DMS 273 (cell line): Measurements from ENCODE around the gene SYN1.
"Not testable (repeated sequence)": the region's sequence is repeated elsewhere in the genome, so short reads cannot be mapped to it uniquely, and the experiment has no call there.

Experiments used
- DNase-seq: peaks from one replicate; lab custom pipeline; 2025; ENCODE audit not compliant: unreplicated experiment; lab: John Stamatoyannopoulos, UW

SYN1 gene

DNA sequence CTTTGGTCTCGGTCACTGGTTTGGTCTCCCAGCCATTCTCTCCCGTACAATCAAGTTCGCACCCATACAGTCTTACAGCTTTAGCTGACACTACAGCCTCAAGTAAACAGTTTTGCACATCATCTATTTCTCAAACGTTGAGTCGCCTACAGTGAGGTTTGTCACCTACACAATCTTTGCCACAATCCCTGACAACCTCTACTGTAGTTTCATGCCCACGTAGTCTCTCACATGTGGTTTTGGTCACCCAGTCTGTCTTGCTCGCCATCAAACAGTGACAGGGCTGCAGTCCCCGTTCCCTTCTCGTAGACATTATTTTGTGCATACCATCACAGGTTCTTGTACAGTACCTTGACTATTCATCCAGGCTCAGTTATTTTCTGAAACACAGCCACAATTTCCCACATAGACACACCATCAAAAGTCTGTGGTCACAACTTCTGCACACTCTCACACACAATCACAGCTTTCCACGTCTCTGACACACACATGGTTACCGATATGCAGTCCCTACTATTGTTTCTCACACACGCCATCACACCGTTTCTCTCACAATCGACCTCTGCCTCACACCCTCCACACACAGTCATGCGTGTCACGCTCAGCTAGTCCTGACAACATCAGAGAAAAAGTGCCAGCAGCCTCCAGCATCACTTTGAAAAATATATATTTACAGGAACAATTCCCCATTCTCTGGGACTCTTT is 15.4 kb upstream of the SYN1 start:
- DNase-seq, result no peak

DNA sequence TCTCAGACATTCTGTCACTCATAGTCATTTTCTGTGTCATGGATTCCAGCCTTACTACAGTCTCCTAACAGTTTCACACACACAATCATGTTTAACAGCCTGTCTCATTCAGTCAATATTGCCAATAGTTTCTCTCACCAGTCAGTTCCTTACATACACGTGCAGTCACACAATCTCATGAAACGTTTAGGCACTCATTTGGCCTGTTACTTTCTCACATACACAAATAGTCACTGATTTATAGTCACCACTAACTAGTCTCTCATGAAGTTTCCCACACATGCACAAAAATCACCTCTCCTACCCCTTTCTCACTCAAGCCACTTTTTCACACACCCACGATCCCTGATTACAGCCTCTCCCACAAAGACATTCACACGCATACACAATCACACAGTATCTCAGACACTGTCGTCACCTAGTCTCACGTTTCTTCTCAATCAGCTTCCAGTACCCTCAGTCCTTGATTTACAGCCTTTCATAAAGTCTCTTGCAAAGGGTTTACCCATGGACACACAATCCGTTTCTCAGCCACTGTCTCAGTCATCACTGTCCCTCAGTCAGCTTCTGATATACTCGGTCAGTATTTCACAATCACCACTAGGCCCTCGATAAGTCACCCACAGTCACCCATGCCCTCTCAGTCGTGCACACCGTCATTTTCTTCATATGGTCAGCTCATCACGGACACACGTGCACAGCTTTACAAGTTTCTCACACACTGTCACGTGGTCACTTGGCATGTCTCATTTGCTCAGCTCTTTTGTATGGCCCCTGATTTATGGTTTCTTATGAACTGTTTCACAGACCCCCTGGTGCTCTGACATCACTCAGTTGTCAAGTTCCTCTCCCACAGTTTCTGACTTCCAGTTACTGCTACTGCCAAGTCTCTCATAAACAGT is 14.3 kb upstream of the SYN1 start:
- no peak for DNase-seq

DNA sequence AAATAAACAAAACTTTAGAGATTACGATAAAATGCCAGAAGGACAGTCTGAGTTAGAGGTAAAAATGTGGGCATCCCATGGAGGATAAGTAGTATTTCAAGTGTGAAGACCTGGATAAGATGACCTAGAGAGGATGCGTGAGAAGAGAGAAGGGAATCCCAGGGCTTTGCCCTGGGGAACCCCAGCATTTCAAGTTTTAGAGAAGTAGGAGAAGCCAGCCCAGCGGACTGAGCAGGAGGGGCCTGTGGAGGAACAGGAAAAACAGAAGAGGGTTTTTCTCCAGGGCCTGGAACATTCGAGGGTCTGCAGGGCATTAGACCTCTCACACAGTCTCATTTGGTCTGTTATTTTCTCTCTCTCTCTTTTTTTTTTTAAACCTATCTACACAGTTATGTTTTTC is 13.0 kb upstream of the SYN1 start:
- DNase-seq, result no peak

DNA sequence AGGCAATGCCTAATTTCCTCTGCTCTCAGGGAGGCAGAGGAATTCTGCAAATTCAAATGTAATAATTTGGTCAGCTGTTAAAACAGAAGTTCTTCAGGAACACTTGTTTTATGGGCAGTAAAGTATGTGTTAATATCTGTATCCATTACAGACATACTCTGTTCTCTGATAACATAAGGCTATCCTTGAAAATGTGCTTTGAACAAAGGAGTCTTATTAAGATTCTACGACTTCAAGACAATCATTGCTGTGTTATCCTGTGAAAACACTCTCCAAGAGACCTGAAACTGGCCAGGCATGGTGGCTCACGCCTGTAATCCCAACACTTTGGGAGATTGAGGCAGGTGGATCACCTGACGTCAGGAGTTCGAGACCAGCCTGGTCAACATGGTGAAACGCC is 12.0 kb upstream of the SYN1 start:
- no peak for DNase-seq

DNA sequence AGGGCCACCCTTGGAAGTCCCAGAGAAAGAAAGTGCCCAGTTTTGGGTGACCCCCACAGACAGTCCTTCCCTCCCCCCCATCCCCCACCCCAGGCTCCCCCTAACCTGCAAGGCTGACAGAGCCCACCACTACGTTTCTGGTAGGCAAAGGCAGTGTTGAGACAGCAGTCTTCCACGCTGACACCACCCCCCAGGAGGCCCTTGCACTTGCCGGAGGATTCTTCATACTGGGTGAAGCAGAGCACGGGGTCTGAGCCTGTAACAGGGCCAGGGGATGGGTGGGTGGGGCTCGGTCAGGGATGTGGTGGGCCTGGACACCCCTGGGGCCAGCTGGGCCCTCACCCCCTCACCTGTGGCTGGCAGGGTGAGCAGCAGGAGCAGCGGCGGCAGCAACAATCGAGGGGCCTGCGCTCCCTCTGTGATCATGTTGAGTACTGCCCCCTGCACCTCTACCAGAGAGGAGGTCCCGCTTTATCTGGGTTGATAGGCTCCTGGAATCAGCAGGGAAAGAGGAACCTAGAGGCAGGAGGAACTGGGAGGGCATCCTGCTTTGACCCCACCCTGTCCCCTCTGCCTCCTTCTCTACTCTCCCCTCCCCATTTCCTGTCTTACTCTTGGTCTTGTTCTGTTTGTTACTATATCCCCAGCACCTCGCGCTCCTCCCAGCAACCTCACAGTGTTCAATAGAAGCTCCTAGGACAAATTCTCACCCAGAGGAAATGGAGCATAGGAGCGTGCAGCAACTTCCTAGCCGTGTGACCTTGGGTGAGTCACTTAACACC is 10.0 kb upstream of the SYN1 start, which contains the start of gene CFP:
TSS of gene CFP (minus strand) at position 512 of the 782 bp plus-strand sequence. CDS start at position 426, 86 bp downstream.
- no peak for DNase-seq

DNA sequence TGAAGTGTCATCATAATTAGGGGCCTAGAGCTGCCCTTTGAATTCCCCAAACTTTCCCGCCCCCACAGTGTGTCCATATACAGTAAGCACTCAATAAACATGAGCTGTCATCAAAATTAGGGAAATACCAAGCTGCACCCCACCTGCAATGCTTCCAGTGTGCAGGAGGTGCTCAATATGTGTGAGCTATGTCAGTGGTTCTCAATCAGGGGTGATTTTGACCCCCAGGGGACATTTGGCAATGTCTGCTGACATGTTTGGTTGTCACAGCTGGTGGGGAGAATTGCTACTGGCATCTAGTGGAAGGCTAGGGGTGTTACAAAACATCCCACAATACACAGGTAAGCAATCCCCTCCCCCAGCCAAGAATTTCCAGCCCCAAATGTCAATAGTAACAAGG is 9.3 kb upstream of the SYN1 start:
- peak; percentile 14 for DNase-seq

DNA sequence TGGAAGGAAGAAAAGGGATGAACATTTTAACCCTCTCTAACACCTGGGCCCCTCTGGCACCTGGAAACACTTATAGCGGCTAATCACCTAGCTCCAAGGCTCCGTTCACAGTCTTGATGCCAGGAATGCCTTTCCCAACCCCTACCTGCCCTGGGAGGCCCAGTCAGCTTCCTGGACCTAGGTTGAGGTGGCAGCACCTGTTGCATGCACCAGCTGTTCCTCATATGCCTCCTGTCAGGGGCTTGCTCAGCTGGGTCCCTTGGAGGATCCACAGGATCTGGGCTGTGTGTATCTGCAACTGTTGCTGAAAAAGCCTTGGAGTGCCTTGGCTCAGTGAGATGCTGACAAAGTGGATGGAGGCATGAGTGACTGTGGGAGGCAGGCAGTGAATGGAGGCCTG is 5.7 kb upstream of the SYN1 start:
- no peak for DNase-seq

DNA sequence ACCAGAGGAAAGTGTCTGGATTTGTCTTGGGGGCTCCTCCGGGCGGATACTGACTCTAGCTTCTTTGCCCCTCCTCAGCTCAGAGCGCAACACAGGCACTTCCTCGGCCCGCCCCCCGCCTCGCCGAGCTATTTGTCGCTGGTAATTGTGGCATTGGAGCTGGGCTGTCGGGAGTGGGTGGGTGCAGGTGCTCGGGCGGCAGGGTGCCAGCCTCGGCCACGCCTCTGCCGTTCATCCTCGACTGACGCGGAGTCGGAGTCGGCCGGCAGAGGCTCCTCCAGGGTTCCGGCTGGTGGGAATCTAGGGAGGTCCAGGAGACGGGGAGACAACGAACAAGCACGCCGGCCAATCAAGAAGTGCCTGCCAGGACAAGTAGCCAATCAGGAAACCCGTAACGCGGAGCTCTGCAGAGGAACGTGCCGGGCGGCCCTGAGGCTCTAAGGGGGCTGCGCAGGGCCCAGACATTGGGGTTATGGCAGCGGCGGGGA is 3.9 kb upstream of the SYN1 start:
- peak; percentile 89 for DNase-seq

DNA sequence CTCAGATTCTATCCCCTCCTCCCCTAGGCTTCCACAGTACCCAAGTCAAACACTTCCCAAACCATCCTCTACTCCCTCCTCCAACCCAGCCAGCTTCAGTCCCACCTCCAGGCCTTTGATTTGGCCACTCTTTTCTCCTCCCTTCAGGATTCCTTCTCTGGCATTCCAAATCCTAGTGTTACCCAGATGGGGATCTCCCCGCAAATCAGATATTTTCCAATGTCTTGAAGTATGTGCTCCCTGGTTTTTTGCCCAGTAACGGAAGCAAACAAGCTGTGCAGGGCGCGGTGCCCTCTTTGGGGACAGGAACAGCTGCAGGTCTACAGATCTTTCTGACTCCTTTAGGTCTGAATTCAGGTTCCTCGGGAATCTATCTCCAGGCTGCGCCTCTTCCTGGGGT is 2.2 kb upstream of the SYN1 start:
- DNase-seq, result no peak

DNA sequence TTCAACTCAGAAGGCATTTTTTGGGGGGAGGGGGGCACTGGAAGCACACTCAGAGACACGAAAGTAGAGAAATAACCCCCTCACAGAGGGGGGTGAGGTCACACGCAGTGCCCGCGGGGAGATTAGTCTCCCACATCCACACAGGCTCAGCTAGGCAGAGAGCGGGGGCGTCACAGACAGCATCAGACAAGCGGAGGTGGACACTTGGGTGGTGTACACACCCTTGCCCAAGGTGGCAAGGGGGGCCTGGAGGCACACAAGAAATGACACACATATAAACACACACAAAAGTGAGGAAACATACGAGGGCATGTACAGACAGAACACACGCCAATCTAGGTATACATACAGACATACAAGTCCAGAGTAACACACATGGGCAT is 637 bp upstream of the SYN1 start:
- no peak for DNase-seq

DNA sequence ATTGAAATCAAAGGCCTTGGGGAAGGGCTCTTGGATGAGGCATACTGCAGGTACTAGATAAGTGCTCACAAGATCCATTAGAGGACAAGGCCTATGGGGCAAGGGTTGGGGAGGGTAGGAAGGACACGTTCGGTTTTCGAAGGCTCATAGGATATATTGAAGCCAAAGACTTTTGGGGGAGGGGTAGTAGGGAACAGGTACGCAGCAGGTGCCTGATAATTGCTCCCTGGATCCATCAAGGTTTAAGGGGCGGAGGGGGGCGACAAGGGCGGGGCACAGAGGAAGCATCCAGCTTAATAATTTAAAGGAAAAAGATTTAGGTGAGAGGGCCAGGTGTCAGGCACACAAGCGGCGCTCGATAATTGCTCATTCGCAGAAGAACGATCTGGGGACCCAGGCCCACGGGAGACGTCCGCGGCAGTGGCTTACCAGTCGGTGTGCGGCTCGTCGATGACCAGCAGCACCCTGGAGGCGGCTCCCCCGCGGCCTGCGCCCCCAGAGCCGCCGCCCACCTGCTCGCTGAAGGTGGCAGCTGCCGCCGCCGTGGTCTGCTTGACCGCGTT is 653 bp downstream of the SYN1 start:
- no peak for DNase-seq

DNA sequence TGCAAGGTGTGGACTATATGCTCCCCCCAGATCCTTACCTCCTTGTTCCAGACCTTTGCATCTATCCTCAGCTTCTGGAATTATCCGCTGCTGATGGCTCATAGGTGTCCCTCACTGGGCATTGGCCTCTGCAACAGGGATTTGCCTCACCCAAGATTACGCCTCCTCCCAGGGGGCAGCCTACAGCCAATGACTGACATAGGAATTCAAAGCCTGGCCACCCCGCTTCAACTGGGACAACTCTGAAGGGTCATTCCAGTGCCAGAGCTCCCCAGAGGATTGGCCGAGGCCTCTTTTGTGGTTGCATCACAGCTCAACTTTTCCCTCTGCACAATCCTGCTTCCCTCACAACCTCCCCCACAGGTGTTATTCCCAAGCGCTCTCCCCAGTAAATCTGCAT is 5.0 kb downstream of the SYN1 start:
- DNase-seq, result no peak

DNA sequence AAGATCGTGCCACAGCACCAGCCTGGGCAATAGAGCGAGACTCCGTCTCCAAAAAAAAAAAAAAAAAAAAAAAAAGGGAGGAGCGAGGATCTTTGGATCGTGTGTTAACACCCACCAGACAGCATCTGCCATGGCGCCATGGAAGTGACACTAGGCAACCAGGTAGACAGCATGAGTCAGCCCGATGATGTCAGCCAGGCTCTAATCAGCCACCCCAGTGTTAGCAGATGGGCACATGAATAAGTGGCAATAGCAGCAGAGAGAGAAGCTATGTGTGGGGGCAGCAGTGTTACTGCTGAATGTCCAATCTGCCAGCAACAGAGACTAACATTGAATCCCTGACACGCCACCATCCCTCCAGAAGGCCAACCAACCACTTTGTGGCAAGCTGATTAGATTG is 6.6 kb downstream of the SYN1 start:
- peak; percentile 87 for DNase-seq

DNA sequence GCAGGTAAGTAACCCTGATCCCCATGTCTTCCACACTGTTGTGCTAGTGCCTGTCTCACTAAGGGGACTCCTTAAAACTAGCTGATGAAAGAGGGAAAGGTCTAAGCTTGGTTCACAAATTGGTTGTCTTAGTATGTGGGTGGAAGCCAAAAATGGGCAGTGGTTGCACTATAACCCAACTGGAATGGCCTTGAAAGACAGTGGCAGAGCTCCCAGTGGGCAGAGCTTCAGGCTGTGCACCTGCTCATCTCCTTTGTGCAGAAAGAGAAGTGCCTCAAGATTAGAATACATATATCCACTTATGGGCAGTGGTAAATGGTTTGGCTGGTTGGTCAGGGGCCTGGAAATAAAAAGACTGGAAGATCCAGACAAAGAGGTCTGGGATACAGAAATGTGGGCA is 7.2 kb downstream of the SYN1 start:
- no peak for DNase-seq

DNA sequence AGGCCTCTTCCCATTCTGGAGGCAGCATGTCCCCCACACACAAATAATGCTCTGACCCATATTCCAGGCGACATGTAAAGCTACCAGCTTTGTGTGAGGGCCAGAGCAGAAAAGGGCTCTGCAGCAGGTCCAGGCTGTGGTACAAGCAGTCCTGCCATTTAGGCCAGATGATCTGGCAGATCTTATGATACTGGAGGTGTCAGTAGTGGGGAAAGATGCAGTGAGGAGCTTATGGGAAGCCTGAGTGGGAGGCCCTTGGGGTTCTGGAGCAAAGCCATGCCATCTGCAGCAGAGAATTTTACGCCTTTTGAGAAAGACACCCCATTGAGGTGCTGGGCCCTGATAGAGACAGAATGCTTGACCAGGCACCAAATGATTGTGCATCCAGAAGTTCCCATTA is 7.7 kb downstream of the SYN1 start:
- DNase-seq, result no peak

DNA sequence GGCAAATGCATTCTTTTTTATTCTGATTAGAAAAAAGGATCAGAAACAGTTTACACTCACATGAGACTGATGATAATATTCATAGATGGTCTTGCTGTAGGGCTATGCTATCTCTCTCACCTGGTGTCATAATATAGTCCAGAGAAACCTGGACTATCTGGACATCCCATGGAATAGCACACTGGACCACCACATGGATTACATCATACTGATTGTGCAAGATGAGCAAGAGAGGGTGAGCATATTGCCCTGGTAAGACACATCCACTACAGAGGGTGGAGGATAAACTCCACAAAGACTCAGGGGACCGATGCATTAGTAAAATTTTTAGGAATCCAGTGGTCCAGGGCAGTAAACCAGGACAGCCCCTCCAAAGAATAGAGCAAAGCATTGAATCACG is 8.2 kb downstream of the SYN1 start:
- no peak for DNase-seq

DNA sequence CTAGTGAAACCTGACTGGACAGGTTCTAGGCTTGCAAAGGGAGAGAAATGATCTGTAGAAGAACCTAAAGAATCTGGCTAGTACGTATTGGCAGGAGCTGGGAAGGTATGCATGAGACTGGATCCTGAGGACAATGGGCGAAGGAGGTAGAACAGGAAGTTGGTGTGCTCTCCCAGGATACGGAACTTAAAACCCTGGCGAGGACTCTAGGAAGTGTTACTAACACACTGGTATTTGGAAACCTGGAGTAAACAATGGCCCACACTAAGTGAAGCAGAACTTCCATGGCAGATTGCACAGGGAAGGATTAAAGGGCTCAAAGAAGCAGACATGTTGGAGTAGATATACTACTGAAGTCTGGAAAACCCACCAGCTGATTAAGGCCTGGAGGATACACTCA is 9.1 kb downstream of the SYN1 start:
- DNase-seq, result no peak

DNA sequence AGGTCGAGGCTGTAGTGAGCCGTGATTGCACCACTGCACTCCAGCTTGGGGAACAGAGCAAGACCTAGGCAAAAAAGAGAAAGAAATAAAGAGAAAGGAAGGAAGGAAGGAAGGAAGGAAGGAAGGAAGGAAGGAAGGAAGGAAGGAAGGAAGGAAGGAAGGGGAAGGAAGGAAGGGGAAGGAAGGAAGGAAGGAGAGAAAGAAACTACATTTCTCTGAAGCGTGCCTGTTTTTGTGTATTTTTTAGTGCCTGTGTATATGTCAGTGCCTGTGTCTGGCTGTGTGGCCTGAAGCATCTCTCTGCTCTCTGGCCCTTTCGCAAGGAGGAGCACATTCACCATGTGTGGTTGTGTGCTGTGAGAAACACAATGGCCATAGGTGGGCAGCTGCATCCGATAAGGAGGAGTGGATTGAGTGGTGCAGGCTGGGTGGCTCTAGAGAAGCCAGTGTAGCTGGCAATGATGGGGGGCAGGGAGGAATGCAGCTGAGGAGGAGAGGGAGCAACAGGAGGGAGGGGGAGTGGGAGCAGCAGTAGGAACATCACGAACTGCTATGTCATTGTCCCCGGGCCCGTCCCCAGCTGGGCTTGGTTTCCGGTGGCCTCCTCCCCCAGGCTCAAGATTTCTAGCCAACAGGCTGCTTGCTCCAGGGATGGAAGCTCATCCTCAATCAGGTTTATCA is 11.4 kb downstream of the SYN1 start:
- no peak for DNase-seq

DNA sequence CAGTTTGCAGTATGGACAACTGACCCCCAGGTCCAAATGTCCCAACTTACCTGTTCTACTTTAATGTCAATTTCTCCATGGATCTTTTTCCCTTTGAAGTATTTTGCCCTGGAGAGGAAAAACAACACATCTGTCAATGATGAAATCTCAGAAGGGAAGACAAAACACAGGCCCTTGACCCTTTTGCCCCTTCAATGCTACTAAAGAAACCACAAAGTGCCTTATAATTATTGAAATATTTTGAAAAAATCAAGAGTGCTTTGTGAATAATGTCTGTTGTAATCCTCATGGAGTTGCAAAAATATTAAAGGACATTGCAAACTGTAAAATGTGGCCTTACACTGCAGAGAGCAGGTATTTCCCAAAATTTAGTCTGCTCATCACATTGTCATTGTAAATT is 12.6 kb downstream of the SYN1 start:
- DNase-seq, result no peak

DNA sequence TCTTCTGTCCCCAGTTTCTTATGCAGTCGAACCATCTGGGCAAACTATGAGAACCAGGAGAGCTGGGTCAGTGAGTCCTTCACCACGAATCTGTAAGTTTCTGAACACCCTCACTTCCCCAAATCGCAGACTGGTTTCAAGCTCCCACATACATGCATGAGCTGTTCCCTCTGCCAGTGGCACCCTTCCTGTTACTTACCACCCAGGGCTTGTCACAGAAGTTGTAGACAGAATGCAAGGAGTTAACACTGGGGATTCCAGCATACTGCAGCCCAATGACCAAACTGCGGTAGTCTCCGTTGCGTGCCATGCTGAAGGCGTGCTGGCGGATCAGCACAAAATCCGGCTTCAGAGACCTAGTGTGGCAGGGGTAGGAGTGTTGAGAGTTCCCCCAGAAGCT is 14.6 kb downstream of the SYN1 start:
- no peak for DNase-seq

DNA sequence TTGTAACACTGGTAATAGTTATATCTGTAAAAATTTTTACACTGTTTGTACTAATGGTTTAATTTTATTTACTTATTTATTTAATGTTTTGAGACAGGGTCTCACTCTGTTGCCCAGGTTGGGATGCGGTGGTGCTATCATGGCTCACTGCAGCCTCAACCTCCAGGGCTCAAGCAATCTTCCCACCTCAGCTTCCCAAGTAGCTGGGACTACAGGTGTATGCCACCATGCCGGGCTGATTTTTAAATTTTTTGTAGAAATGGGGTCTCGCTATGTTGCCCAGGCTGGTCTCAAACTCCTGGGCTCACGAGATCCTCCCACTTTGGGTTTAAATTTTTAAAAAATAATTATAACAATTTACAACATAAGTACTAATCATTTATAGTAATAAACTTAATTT is 16.5 kb downstream of the SYN1 start:
- DNase-seq, result not testable (repeated sequence)
